Kidney (tissue), 14 donors: ENCODE data around the gene PRKAR1B. TPM values are rescaled to one million over a fixed set of nuclear protein-coding genes. Genes with fewer than 3 reads are reported as not detected.
"Not testable (repeated sequence)": the region's sequence is repeated elsewhere in the genome, so short reads cannot be mapped to it uniquely, and the experiment has no call there.

ENCODE experiments used
- DNase-seq, 5 donors: peaks; one replicate each; pipeline ENCODE4 v3.0.0-alpha.2; 2013 to 2020
- FAIRE-seq: peaks from 2 replicates; lab custom pipeline; 2012; peaks lifted over from hg19 to GRCh38; lab: Jason Lieb, UNC
- H3K27ac ChIP-seq, 2 donors: one replicate each; pipeline ENCODE4 v1.7.0; 2013; ENCODE audit warnings: low read depth in 2 of 2, low read length in 2 of 2, inconsistent platforms in 1 of 2
- H3K27me3 ChIP-seq: one replicate; pipeline ENCODE4 v1.7.1; 2013; ENCODE audit warnings: low read length, inconsistent platforms; ENCODE audit not compliant: control insufficient read depth, insufficient read depth
- H3K36me3 ChIP-seq, 3 donors: one replicate each; pipeline versions ENCODE4 v1.7.0 to v1.7.1; 2013; ENCODE audit warnings: low read length in 3 of 3, control low read depth in 1 of 3, inconsistent platforms in 1 of 3; ENCODE audit not compliant: insufficient read depth in 3 of 3, control insufficient read depth in 2 of 3
- H3K4me1 ChIP-seq, 3 donors: one replicate each; pipeline versions ENCODE4 v1.7.0 to v1.7.1; 2013; ENCODE audit warnings: low read length in 3 of 3, inconsistent platforms in 1 of 3, low read depth in 1 of 3; ENCODE audit not compliant: control insufficient read depth in 2 of 3, insufficient read depth in 2 of 3
- H3K4me3 ChIP-seq, 3 donors: one replicate each; pipeline versions ENCODE4 v1.7.0 to v1.8.1; 2013; ENCODE audit warnings: low read length in 3 of 3, control low read depth in 1 of 3, inconsistent platforms in 1 of 3
- H3K9ac ChIP-seq, 3 donors: one replicate each; pipeline versions ENCODE4 v1.7.0 to v1.7.1; 2013; ENCODE audit warnings: low read length in 3 of 3, control low read depth in 1 of 3, inconsistent platforms in 1 of 3
- H3K9me3 ChIP-seq, 3 donors: one replicate each; pipeline versions ENCODE4 v1.7.0 to v1.7.1; 2013; ENCODE audit warnings: low read length in 3 of 3, control low read depth in 1 of 3, inconsistent platforms in 1 of 3; ENCODE audit not compliant: control insufficient read depth in 2 of 3, insufficient read depth in 1 of 3
- intact Hi-C: fragments of 100-400 bp; cut with DNase I; formaldehyde crosslinking; loops from one replicate; pipeline ENCODE4 v1.11.1; 2022
- polyA plus RNA-seq: library from polyadenylated mRNA; stranded (reverse); fragments of 350-450 nt; fragmentation: Illumina TruSeq; extraction: RNeasy Lipid Tissue Mini Kit (QIAGEN cat#74804); gene quantifications from one replicate; pipeline ENCODE4 v1.2.3, GENCODE V29; 2014; ENCODE audit warnings: low read depth, low replicate concordance; ENCODE audit not compliant: insufficient read depth
- total RNA-seq: library from RNA; stranded (reverse); fragmentation: NEBNext Ultra II Directional; extraction: Animal tissue kit (Norgen Biotek cat#: 25700); gene quantifications from one replicate; pipeline ENCODE4 v1.2.1, GENCODE V29; 2021
- TF ChIP-seq, protein P1 (sequence below): IDR thresholded peaks from 3 replicates; pipeline ENCODE4 v1.5.1; 2012; ENCODE audit warnings: mild to moderate bottlenecking, moderate library complexity, borderline replicate concordance; ENCODE audit not compliant: insufficient read depth; ENCODE audit errors: extremely low read depth
- donor health status: control.
- donor health status: control.
- donor health status: control.
- donor health status: control.
- donor health status: control.
- donor health status: DM: yes; HTN: yes; CAD: no.
- donor health status: Normal renal cell carcinoma (clear cell type).

The PRKAR1B gene
- total and polyA plus RNA-seq, 2 donors from 2014 or later: 15.9 to 21.4 TPM

GRCh38 chr7:613442-614140 is 113.5 kb downstream of the PRKAR1B start:
- no peak for FAIRE-seq
- DNase-seq: peak in 1 of 5 donors; percentile 66
- no peak overlapping the region for H3K9ac ChIP-seq
- no peaks in the 10 kb centered on the region for H3K9me3 ChIP-seq
- H3K36me3 ChIP-seq: no peaks in the 10 kb centered on the region
- no peak overlapping the region for H3K27ac ChIP-seq
- H3K4me1 ChIP-seq: peaks cover 0 to 9% (median 0%) of the 10 kb centered on the region in 3 donors
- TF ChIP-seq, protein P1, sequence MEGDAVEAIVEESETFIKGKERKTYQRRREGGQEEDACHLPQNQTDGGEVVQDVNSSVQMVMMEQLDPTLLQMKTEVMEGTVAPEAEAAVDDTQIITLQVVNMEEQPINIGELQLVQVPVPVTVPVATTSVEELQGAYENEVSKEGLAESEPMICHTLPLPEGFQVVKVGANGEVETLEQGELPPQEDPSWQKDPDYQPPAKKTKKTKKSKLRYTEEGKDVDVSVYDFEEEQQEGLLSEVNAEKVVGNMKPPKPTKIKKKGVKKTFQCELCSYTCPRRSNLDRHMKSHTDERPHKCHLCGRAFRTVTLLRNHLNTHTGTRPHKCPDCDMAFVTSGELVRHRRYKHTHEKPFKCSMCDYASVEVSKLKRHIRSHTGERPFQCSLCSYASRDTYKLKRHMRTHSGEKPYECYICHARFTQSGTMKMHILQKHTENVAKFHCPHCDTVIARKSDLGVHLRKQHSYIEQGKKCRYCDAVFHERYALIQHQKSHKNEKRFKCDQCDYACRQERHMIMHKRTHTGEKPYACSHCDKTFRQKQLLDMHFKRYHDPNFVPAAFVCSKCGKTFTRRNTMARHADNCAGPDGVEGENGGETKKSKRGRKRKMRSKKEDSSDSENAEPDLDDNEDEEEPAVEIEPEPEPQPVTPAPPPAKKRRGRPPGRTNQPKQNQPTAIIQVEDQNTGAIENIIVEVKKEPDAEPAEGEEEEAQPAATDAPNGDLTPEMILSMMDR: no peak
- H3K27me3 ChIP-seq: no peaks in the 10 kb centered on the region
- intact Hi-C loops: no loop called here
- no peak overlapping the region for H3K4me3 ChIP-seq

- H3K36me3 ChIP-seq, FAIRE-seq, intact Hi-C loops, H3K4me3 ChIP-seq, DNase-seq, H3K27ac ChIP-seq, H3K27me3 ChIP-seq, H3K9me3 ChIP-seq, H3K9ac ChIP-seq: not testable (repeated sequence)
- H3K4me1 ChIP-seq: peaks cover 0 to 18% (median 2%) of the 10 kb centered on the region in 3 donors
Observed at GRCh38 chr7:611837-612236, 115.2 kb downstream of the PRKAR1B start.

DNA sequence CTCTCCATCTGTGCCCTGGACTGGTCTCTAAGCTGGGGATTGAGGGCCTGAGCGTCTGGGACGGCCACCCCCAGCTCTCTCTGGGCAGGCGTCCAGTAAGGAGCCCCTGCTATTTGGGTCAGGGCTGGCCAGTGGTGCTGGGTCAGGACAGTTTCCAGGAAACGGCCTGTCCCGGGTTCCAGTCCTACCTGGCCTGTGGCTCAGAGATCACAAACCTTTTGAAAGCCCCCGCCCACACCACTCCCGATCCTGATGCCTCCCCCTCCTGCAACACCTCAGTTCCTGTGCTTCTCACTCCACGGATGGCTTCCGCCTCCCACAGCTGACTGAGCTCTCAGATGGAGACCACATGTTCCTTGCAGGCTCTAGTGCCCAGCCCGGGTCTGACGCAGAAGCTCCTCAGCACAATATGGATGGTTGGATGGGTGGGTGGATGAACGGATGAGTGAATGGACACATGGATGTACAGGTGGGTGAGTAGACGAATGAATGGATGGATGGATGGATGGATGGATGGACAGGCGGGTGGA is 115.7 kb downstream of the PRKAR1B start:
- Histone ChIP-seq H3K9me3 (no peaks in the 10 kb centered on the region), H3K27me3 (no peaks in the 10 kb centered on the region), H3K27ac (peak overlapping the region; percentile 16 to 63), H3K4me3 (no peak overlapping the region), H3K36me3 (no peaks in the 10 kb centered on the region), H3K4me1 (peaks cover 0 to 18% (median 2%) of the 10 kb centered on the region in 3 donors), H3K9ac (no peak overlapping the region)
- intact Hi-C loops: no loop called here
- DNase-seq: peak in 1 of 5 donors; percentile 65
- FAIRE-seq: no peak
- TF ChIP-seq, protein P1: no peak

- Histone ChIP-seq H3K4me3 (no peak overlapping the region), H3K9ac (peak overlapping the region in 1 of 3 donors; percentile 1), H3K4me1 (peaks cover 0 to 18% (median 2%) of the 10 kb centered on the region in 3 donors), H3K27me3 (no peaks in the 10 kb centered on the region), H3K9me3 (no peaks in the 10 kb centered on the region), H3K27ac (peak overlapping the region; percentile 63 to 72), H3K36me3 (no peaks in the 10 kb centered on the region)
- FAIRE-seq (no peak), DNase-seq (peak in 4 of 5 donors; percentile 46 to 88 (median 58))
- TF ChIP-seq, protein P1: no peak
- intact Hi-C loops: no loop called here
Observed at GRCh38 chr7:610531-611280, 116.4 kb downstream of the PRKAR1B start.
